Amygdala (tissue), 56 donors: ENCODE data around the gene C20orf144.

ENCODE experiments used
- DNase-seq, 56 donors: peaks; one replicate each; lab custom pipeline; 2025; lab: John Stamatoyannopoulos, UW

The C20orf144 gene

DNA sequence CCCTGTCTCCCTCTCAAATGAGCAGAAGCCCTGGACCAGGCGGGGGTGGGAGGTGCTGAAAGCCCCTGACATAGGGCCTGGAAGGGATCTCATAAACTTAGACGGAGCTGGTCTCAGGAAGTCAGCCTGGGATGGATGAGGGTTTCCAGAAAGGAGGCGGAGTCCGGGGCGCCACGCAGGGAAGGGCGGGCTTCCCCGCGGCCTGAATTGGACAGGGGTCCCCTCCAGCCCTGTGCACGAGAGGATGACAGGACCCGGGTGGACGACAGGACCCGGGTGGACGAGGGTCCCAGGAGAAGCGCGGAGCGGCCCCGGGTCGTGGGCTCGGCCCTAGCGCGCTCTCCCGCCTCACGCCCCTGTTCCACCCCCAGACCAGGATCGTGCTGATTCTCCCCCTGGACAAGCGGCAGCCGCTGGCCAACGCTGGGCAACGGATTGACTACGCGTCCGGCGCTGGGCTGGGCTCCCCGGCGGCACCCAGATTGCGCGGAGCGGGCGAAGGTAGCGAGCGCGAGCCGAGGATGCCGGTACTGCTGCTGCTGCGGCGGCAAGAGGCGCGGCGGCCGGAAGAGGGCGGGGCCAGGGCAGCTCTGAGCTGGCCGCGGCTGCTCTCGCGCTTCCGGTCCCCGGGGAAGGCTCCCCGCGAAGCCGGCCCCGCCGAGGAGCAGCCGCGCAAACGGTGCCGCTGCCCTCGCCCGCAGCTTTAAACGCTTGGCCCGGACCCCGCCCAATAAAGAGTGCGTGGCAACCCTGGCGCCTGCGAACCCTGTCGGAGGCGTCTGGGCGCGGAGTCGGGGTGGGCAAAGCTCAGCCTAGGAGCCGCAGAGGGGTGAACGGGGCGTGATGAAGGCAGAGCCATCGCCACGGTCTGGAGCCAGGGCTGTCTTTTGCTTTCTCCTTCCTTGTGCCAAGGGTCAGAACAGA, 1.3 kb downstream of the C20orf144 start:
- peak in 51 of 56 donors; percentile 8 to 83 (median 55) for DNase-seq

DNA sequence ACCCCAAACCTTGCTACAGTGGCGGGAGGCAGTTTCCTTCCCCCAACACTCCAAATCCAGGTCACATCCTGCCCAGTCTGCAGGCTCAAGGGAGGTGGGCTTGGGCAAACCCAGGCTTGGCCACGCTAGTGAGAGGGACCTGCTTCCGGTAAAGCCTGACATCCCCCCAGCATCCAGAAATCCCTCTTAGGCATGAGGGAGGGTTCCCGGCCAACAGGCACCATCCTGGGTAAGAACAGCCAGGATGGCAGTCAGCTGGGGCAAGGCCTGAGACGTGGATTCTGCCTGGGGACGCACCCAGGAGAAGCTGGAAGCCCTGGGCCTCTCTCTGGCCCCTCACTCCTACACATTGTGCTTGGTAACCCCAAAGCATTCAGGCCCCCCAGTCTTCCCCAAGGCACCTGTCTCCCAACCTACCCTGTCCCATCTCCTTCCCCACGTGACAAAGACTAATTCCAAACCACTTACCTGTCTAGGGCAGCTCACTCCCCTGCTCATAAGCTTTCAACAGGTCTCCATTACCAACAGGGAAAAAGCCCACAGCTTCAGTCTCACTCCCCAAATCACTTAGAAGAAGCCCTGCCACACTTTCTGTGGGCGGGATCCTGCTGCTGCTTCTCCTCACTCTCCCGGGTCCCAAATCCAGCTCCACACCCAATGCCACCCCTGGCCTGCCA, 2.1 kb downstream of the C20orf144 start:
- DNase-seq: no peak

DNA sequence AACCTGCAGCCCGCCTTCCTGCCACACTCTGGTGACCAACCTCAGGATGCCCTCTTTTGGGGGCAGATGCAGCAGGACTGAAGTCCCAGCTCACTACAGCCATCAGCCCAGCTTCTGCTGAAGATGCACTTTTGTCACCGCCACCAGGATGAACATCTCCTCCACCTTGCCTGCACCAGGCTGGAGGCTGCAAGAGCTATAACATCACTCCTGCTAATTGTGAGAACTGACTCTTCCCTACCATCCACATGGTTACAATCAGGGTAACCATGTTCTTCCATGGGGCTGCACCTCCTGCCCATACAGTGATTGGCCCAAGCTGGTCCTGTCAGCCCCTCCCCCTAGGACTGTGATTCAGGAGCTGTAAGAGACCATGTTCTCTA, 2.6 kb downstream of the C20orf144 start:
- no peak for DNase-seq

DNA sequence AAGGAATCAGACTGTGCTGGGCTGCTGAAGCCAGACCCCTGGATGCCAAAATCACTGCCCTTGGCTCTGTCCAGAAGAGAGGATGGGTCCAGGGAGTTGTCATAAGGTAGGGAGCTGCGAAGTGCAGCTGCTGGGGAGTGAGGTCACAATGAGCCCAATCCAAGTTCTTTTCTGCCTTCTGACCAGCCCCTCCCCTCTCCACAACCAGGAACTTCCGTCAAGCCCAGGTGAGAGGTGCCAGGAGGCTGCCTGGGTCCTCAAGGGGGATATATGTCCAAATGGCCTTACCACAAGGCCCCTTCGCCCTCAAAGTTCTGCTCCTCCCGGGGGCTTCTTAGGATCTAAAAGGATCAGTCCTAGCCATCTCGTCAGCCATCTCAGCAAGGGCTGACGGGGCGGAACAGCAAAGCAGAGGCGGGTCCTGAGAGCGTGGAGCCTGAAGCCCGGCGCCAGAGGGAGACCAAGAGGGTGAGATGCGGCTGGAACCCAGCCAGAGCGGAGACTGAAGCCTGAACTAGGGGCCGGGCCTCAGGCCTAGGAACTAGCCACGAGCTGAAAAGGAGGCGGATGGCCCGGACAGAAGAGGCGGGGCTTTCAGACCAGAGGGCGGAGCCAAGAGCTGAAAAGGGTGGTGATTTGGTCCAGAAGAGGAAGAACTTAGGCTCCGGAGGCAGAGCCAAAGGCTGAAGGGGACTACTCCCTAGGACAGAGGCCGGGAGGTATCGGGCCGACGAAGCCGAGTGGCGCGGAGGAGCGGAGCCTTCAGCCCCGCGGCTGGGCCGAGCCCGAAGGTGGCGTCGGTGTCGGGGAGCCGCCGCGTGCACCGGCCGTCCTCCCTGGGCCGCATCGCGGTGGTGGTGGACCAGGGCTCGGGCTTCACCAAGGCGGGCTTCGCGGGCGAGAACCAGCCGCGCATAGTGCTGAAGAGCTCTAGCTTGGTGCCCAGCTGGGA, 4.4 kb downstream of the C20orf144 start, which contains the start of gene ACTL10:
Gene ACTL10, plus strand, starts transcription at position 651 of the 952 bp plus-strand sequence. CDS start 555 bp downstream, outside the sequence.
- peak; percentile 35 to 96 (median 87) for DNase-seq

DNA sequence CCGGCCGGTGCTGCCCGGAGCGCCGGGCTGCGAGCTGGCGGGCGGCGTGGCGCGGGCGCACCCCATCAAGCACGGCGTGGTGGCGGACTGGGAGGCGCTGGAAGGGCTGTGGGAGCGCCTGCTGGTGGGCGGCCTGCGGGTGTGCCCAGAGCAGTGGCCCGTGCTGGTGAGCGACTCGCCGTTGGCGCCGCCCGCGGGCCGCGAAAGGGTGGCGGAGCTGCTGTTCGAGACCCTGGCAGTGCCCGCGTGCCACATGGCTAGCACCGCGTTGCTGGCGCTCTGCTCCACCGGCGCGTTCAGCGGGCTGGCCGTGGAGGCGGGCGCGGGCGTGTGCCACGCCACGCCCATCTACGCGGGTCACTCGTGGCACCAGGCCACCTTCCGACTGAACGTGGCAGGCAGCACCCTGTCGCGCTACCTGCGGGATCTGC, 5.1 kb downstream of the C20orf144 start:
- peak in 26 of 56 donors; percentile 16 to 69 (median 52) for DNase-seq

DNA sequence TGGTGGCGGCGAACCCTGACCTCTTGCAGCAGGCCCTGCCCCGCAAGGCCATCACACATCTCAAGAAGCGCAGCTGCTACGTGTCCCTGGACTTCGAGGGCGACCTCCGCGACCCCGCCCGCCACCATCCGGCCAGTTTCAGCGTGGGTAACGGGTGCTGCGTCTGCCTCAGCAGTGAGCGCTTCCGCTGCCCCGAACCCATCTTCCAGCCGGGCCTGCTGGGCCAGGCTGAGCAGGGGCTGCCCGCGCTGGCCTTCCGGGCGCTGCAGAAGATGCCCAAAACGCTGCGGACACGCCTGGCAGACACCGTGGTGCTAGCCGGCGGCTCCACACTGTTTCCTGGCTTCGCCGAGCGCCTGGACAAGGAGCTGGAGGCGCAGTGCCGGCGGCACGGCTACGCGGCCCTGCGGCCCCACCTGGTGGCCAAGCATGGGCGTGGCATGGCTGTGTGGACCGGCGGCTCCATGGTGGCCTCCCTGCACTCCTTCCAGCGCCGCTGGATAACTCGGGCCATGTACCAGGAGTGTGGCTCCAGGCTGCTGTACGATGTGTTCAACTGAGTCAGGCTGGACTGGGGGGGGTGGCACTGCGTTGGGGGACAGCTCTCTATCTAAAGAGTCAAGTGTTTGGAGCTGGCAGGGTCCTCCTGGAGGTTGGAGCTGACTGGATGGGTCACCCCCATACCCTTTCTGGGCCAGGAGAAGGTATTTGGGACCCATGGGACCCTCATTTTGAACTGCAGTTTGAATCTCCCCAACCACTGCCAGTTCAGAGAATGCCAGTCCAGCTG, 5.7 kb downstream of the C20orf144 start:
- DNase-seq: peak in 50 of 56 donors; percentile 8 to 83 (median 58)

DNA sequence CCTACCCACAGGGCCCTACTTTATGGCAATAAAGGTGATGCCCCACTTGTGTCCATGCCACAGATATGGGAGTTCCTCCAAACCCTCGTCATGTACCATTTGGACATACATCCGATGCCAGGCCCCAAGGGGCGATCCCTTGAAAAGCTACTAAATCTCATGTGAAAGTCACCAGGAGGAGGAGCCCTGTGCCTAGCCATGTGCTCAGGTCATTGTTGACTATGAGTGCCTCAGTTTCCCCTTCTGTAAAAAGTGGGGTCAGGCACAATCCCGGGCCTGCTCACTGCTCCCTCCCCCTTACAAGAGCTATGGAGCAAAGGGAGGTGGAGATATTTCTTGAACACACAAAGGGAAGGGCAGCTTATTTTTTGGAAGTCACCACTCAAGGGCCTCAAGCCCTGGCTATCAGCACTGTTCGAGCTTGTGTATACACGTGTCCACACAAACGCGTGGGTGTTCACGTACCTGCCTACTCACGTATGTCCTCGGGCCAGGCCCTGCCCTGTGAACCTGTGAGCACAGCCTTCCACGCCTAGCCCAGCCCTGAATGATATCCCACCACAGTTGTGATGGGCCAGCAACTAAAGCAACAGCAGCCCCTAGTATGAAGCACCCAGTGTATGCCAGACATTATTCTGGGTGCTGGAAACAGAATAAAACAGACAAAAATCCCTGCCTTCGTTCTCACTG, 6.5 kb downstream of the C20orf144 start:
- no peak for DNase-seq

DNA sequence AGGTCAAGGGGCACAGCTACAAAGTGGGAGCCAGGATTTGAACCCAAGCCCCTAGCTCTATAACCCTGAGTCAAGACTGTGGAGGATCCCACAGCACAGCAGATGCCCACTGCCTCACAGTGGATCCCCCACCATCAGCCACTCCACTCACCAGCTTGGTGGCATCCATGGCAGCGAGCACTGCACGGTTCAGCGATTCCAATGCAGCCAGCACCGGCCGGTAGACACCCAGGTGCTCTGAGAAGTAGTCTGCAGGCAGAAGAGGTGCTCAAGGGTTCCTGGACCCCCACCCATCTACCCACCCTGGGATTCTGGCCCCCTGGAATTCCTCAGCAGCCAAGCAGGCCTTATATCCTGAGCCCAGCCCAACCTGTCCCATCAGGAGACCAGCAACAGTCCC, 7.1 kb downstream of the C20orf144 start:
- no peak for DNase-seq

DNA sequence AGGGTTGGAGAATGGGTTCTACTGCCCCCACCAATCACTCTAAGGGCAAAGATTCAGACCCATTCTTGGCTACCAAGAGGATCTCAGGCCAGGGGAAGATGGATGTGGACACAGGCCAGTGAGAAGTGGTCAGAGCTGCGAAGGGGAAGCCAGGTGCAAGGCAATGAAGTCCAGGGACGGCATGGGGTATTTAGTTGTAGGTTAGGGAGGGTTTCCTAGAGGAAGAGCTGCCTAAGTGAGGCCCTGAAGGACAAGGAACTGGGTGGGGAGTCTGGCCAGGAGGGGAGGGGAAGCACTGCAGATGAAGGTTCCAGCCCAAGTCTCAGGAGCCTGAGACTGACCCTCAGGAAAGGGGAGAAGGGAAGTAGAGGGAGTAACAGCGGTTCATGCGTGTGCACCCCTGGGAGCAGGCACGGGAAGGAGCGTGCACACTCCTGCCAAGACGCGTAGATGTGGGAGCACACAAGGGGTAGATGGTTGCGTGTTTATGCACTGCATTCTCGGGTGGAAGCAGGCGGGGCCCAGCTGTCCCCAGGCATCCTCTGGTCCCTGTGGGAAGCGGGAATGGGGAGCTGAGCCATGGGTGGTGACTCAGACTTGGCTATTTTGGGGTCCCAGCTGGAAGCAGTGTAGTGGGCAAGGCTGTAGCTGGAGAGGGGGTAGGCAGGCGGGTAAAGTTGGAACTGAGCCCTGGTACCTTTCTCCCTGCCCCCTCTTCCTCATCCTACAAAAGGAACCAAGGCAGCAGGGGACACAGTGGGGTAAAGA, 7.9 kb downstream of the C20orf144 start:
- peak in 24 of 56 donors; percentile 13 to 73 (median 34) for DNase-seq

DNA sequence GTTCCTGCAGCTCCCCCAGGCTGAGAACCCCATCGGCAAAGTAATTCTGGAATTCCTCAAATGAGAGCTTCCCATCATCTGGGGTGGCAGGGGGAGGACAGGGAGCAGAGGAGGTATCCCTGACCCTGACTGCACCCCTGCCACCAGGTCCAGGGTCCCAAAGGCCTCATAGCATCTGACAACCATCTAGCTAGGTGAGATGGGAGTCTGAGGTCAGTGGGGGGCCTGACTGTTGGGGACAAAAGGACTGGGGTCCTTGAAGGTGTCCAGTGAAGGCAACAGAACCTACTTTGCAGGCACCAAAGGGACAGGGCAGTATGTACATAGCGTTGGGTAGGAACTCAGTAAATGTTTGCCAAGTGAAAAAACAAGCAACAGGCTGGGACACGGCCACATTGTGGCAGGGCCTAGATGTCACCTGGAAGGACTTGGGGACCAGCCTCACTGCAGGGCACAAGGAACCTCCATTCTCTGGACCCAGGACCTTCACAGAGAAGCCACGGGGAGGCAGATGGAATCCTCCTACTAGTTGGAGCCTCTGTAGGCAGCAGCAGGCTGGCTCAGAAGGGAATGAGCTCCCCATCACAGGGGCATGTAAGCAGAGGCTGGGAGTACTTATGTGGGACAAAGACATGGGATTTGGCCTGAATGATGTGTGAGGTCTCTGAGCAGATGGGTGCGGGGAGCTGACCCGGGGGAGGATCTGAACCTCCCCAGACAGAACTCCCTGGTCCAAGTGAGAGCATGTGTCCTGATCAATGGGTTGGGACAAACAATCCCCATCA, 8.8 kb downstream of the C20orf144 start:
- DNase-seq: no peak

DNA sequence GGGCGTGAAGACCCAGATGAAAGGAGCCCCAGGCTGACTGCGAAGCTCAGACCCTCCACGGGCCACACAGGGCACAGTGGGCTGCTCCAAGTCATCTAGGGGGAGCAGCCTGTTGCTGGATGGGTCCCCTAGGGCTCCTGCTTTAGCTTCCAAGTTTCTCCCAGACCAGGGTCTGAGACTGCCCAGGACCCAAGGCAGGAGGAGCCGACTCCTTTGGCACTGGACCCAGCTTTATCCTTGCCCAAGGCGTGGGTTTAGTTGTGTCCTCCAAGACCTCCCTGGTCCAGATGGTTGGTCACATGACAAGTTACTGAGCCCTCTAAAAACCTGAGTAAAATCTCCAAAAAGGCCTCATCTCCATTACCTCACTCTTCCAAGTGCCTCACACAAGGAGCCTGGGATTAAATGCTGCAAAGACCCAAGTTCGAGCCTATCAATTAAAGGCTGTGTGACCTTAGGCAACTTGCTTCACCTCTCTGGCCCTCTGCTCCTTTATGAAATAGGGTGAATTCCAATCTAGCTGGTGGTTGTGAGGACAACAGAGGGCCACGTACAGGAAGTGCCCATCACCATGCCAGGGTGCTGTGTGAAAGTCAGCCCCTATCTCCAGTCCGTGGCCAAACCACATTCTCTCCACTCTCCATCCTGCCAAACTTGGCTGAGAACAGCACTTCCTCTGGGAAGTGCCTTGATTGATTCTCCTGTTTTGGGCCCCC, 9.6 kb downstream of the C20orf144 start:
- DNase-seq: no peak

DNA sequence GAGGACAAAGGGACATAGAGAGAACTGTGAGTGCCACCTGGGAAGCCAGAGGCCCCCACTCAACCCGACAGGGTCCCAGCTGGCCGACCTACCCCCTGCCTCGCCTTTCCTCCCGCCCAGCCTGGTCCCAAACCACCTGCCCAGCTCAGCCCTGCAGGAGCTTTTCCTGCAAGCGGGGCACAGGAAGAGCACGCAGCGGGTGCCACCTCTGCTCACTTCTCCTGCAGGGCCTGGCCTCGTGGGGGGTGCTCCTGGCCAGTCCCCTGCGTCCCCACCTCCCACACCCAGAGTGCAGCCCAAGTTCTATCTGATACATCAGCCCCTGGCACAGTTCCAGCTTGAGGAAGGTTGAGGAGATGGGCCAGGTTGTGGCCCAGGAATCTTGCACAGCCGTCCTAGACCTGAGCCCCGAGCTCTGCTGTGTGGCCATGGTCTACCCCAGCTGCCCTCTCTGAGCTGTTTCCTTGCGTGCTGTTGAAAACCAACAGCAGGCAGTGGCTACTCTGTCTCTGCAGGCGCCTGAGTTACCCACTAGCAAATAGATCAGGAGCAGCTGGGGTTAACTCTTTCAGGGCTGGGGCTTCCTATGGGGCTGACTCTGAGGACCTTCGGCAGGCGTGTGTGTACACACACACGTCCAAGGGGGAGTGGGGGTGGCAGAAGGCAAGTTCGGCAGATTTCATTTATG, 10.4 kb downstream of the C20orf144 start:
- DNase-seq: no peak

DNA sequence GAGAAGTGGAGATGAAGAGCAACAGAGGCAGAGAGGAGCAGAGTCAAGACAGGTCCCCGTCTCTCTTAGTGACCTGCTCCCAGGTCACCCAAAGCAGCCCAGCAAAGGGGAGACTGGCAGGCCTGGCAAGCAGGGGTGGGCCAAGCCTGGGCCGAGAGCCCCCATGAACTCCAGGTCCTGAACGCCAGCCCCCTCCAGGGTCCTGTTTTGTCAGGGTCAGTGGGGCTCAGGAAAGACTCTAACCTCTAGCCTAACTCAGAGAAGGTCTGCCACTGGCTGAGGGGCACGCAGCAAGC, 10.9 kb downstream of the C20orf144 start:
- DNase-seq: no peak

DNA sequence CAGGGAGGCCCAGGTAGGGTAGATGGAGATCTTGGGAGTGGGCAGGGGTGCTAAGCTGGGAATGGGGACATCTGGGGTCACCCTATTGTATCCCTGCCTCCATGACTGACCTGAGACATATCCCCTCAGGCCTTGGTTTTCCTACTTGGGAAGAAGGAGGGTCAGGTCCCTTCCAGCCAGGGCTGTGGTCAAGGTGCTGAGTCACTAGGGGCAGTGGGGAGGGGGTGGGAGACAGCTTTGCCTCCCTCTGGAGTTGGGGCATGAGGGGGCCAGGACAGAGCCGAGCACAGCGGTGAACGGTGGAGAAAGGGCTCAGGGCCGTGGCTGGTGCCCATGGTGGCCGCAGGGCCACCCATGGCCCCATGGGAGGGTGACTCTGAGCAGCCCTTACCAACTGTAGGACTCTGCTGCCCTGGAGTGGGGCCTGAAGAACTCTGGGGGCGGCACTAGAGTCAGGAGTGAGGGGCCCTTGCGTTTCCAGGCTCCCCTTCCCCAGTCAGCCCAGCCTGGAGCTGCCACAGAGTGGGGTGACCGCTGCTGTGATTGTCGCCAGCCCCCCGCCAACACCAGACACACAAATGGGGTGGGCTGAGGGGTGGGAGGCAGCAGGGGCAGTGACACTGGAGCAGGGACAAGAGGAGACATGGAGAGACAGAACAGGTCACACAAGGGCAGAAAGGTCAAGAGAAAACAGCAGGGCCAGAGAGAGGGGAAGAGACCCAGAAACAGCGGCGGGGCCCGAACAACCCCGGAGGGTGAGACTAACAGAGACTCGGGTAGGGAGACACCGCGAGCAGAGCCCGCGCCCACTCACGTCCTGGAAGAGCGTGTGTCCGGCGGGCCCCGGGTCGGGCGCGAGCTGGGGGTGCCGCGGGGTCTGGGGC, 11.5 kb downstream of the C20orf144 start:
- DNase-seq: peak in 1 of 56 donors; percentile 44
